ENCODE measurements around the gene LGI2.

DNA sequence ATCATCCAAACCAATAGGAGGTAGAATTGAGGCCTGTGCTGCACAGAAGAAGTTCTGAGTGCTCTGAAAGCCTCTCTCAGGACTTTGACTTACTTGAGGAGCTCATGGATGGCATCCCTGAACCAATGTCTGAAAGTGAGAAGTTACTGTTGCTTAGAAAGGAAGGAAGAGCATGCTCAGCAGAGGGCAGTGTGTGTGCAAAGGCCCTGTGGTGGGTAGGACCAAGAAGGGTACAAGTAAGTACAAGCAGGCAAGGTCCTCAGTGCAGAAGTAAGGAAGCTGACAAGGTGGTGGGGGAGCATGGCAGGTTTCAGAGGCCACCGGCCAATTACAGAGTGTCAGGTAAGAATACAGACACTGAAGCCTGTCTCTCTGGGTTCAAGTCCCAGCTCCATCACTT, 31.4 kb upstream of the LGI2 start:
- TF ChIP-seq, protein P1, sequence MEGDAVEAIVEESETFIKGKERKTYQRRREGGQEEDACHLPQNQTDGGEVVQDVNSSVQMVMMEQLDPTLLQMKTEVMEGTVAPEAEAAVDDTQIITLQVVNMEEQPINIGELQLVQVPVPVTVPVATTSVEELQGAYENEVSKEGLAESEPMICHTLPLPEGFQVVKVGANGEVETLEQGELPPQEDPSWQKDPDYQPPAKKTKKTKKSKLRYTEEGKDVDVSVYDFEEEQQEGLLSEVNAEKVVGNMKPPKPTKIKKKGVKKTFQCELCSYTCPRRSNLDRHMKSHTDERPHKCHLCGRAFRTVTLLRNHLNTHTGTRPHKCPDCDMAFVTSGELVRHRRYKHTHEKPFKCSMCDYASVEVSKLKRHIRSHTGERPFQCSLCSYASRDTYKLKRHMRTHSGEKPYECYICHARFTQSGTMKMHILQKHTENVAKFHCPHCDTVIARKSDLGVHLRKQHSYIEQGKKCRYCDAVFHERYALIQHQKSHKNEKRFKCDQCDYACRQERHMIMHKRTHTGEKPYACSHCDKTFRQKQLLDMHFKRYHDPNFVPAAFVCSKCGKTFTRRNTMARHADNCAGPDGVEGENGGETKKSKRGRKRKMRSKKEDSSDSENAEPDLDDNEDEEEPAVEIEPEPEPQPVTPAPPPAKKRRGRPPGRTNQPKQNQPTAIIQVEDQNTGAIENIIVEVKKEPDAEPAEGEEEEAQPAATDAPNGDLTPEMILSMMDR (IDR thresholded peaks at IDR 0.05): no peak
- TF ChIP-seq POLR2AphosphoS5 (IDR thresholded peaks at IDR 0.05): no peak

Measured in breast epithelium (tissue), 3 donors.